Astrocyte (in vitro differentiated cells and primary cell): Measurements from ENCODE around the gene TBC1D2B. TPM values are rescaled to one million over a fixed set of nuclear protein-coding genes. Genes with fewer than 3 reads are reported as not detected.
"Not testable (repeated sequence)": the region's sequence is repeated elsewhere in the genome, so short reads cannot be mapped to it uniquely, and the experiment has no call there.

ENCODE experiments used
- DNase-seq: peaks from one replicate; pipeline ENCODE4 v3.0.0-alpha.2; 2010; ENCODE audit warnings: low read depth
- FAIRE-seq: peaks from 2 replicates; lab custom pipeline; 2011; peaks lifted over from hg19 to GRCh38; lab: Jason Lieb, UNC
- H2AFZ ChIP-seq: 2 replicates; pipeline ENCODE4 v1.6.0; 2012; ENCODE audit warnings: low read depth, low read length, inconsistent platforms
- H3K27ac ChIP-seq: 2 replicates; pipeline ENCODE4 v1.5.1; 2011; ENCODE audit warnings: low read depth, low read length, inconsistent platforms
- H3K27me3 ChIP-seq: 2 replicates; pipeline ENCODE4 v1.6.0; 2011; ENCODE audit warnings: low read length, inconsistent platforms; ENCODE audit not compliant: insufficient read depth
- H3K36me3 ChIP-seq: 2 replicates; pipeline ENCODE4 v1.5.1; 2011; ENCODE audit warnings: low read length, inconsistent platforms; ENCODE audit not compliant: insufficient read depth
- H3K4me1 ChIP-seq: 2 replicates; pipeline ENCODE4 v1.5.1; 2011; ENCODE audit warnings: low read length, inconsistent platforms; ENCODE audit not compliant: insufficient read depth
- H3K4me2 ChIP-seq: 2 replicates; pipeline ENCODE4 v1.6.0; 2012; ENCODE audit warnings: low read length, inconsistent platforms
- H3K4me3 ChIP-seq: 2 replicates; pipeline ENCODE4 v1.5.1; 2011; ENCODE audit warnings: low read depth, mild to moderate bottlenecking, low read length, inconsistent platforms; ENCODE audit not compliant: insufficient read depth
- H3K79me2 ChIP-seq: 2 replicates; pipeline ENCODE4 v1.6.0; 2012; ENCODE audit warnings: mild to moderate bottlenecking, low read length, inconsistent platforms; ENCODE audit not compliant: insufficient read depth
- H3K9ac ChIP-seq: 2 replicates; pipeline ENCODE4 v1.6.0; 2012; ENCODE audit warnings: mild to moderate bottlenecking, low read length, inconsistent platforms
- H3K9me3 ChIP-seq: 2 replicates; pipeline ENCODE4 v1.5.1; 2012; ENCODE audit warnings: low read depth, mild to moderate bottlenecking, low read length, inconsistent platforms; ENCODE audit not compliant: insufficient read depth
- H4K20me1 ChIP-seq: 2 replicates; pipeline ENCODE4 v1.6.0; 2012; ENCODE audit warnings: low read length, inconsistent platforms; ENCODE audit not compliant: insufficient read depth
- H3K27ac Mint-ChIP-seq: one replicate; pipeline ENCODE4 v1.8.0; 2021; ENCODE audit warnings: mild to moderate bottlenecking, mixed read lengths; ENCODE audit not compliant: unreplicated experiment
- H3K27me3 Mint-ChIP-seq: one replicate; pipeline ENCODE4 v1.8.0; 2021; ENCODE audit warnings: low read depth, mixed read lengths; ENCODE audit not compliant: unreplicated experiment
- H3K36me3 Mint-ChIP-seq: one replicate; pipeline ENCODE4 v1.8.0; 2021; ENCODE audit warnings: low read depth, mixed read lengths; ENCODE audit not compliant: unreplicated experiment
- H3K4me1 Mint-ChIP-seq: one replicate; pipeline ENCODE4 v1.8.0; 2021; ENCODE audit warnings: low read depth, mixed read lengths; ENCODE audit not compliant: unreplicated experiment
- H3K4me3 Mint-ChIP-seq: one replicate; pipeline ENCODE4 v1.8.0; 2021; ENCODE audit warnings: mild to moderate bottlenecking, moderate library complexity, mixed read lengths; ENCODE audit not compliant: unreplicated experiment
- H3K9me3 Mint-ChIP-seq: one replicate; pipeline ENCODE4 v1.8.0; 2021; ENCODE audit warnings: mild to moderate bottlenecking, mixed read lengths; ENCODE audit not compliant: unreplicated experiment
- EZH2 ChIP-seq: IDR thresholded peaks from 2 replicates; pipeline ENCODE4 v1.6.1; 2012; ENCODE audit warnings: mild to moderate bottlenecking, low read length, inconsistent platforms; ENCODE audit not compliant: insufficient read depth
- total RNA-seq: library from RNA; stranded (reverse); gene quantifications from 2 replicates; pipeline ENCODE4 v1.2.1, GENCODE V29; 2021
- TF ChIP-seq, protein P1 (sequence below): IDR thresholded peaks from 2 replicates; pipeline ENCODE4 v1.5.1; 2011; ENCODE audit warnings: low read depth, mild to moderate bottlenecking, inconsistent platforms, low read length, moderate library complexity; ENCODE audit not compliant: insufficient read depth

Gene TBC1D2B
- total RNA-seq, 1 donor from 2014 or later, result 21.3 TPM

DNA sequence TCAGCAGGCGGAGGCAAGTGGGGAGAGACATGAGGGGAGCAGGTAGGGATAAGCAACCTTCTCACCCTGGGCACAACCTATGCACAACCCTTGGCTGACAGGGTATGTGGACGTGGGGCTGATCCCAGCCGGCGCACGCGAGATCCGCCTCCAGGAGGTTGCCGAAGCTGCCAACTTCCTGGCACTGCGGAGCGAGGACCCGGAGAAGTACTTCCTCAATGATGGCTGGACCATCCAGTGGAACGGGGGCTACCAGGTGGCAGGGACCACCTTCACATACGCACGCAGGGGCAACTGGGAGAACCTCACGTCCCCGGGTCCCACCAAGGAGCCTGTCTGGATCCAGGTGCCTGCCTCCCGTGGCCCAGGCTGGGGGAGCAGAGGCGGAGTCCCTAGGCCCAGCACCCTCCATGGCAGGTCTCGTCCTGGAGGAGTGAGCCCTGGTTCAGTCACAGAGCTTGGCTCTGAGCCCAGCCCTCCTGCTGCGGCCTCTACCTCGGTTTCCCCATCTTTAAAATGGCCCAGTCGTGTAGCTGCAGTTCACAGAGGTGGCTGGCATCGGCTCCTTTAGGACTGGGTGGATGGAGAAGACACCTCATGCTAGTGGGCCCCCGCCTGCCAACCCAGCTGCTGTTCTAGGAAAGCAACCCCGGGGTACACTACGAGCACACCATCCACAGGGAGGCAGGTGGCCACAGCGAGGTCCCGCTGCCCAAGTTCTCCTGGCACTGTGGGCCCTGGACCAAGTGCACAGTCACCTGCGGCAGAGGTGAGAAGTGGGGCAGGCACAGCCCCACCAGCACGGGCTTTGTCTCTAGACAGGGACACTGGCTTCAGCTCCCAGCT lies 96.0 kb downstream of the TBC1D2B start:
- H3K36me3 ChIP-seq, result no peaks in the 10 kb centered on the region
- no peak overlapping the region for H3K4me3 ChIP-seq
- TF ChIP-seq, protein P1, sequence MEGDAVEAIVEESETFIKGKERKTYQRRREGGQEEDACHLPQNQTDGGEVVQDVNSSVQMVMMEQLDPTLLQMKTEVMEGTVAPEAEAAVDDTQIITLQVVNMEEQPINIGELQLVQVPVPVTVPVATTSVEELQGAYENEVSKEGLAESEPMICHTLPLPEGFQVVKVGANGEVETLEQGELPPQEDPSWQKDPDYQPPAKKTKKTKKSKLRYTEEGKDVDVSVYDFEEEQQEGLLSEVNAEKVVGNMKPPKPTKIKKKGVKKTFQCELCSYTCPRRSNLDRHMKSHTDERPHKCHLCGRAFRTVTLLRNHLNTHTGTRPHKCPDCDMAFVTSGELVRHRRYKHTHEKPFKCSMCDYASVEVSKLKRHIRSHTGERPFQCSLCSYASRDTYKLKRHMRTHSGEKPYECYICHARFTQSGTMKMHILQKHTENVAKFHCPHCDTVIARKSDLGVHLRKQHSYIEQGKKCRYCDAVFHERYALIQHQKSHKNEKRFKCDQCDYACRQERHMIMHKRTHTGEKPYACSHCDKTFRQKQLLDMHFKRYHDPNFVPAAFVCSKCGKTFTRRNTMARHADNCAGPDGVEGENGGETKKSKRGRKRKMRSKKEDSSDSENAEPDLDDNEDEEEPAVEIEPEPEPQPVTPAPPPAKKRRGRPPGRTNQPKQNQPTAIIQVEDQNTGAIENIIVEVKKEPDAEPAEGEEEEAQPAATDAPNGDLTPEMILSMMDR, result no peak
- no peak for TF ChIP-seq EZH2
- no peak overlapping the region for H2AFZ ChIP-seq
- peaks cover 2% of the 10 kb centered on the region for H3K27me3 ChIP-seq
- Mint-ChIP-seq H3K4me3 (no peak overlapping the region), H3K27ac (no peak overlapping the region), H3K36me3 (no peaks in the 10 kb centered on the region), H3K4me1 (no peaks in the 10 kb centered on the region), H3K9me3 (no peaks in the 10 kb centered on the region), H3K27me3 (peaks cover 34% of the 10 kb centered on the region)
- DNase-seq, result no peak
- no peak overlapping the region for H3K9ac ChIP-seq
- no peaks in the 10 kb centered on the region for H3K79me2 ChIP-seq
- H3K4me2 ChIP-seq, result no peak overlapping the region
- H4K20me1 ChIP-seq, result no peaks in the 10 kb centered on the region
- FAIRE-seq, result no peak
- no peaks in the 10 kb centered on the region for H3K9me3 ChIP-seq
- H3K27ac ChIP-seq, result no peak overlapping the region
- H3K4me1 ChIP-seq, result no peaks in the 10 kb centered on the region

GRCh38 chr15:77980674-77981073 lies 96.8 kb downstream of the TBC1D2B start:
- not testable (repeated sequence) for H3K36me3 Mint-ChIP-seq, FAIRE-seq, H3K27ac Mint-ChIP-seq, H3K36me3 ChIP-seq, H4K20me1 ChIP-seq, H3K4me2 ChIP-seq, H3K27ac ChIP-seq, H3K4me3 Mint-ChIP-seq, H3K9me3 ChIP-seq, H3K9ac ChIP-seq, H3K4me1 Mint-ChIP-seq, H3K9me3 Mint-ChIP-seq, H3K79me2 ChIP-seq, H2AFZ ChIP-seq, H3K27me3 ChIP-seq, H3K4me3 ChIP-seq, DNase-seq, H3K4me1 ChIP-seq
- H3K27me3 Mint-ChIP-seq, result peaks cover 33% of the 10 kb centered on the region

DNA sequence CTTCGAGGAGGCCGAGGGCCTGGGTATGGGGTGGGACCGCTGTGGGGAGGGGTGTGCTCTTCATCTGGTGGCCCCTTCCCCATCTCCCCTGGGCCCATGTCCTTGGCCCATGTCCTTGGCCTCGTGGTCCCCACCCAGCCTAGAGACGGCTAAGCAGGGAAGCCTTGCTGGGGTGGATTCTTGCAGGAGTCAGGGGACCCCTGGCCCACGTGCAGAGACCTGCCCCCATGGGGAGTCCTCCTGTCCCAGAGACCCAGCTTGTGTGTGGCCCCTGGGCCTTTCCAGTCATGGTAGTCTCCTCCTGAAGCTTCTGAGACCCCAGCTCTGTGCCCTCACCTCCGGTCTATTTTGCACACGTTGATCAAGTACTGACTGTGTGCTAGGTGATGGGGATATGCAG lies 97.4 kb downstream of the TBC1D2B start:
- Histone ChIP-seq H3K27ac (no peak overlapping the region), H3K9me3 (no peaks in the 10 kb centered on the region), H2AFZ (no peak overlapping the region), H3K36me3 (no peaks in the 10 kb centered on the region), H3K27me3 (peaks cover 2% of the 10 kb centered on the region), H3K79me2 (no peaks in the 10 kb centered on the region), H3K4me3 (no peak overlapping the region), H3K9ac (no peak overlapping the region), H3K4me2 (no peak overlapping the region), H3K4me1 (no peaks in the 10 kb centered on the region), H4K20me1 (no peaks in the 10 kb centered on the region)
- Mint-ChIP-seq H3K36me3 (no peaks in the 10 kb centered on the region), H3K4me3 (no peak overlapping the region), H3K4me1 (no peaks in the 10 kb centered on the region), H3K27ac (no peak overlapping the region), H3K27me3 (peaks cover 32% of the 10 kb centered on the region), H3K9me3 (no peaks in the 10 kb centered on the region)
- FAIRE-seq, result no peak
- TF ChIP-seq, protein P1, result no peak
- no peak for TF ChIP-seq EZH2
- DNase-seq, result no peak

GRCh38 chr15:77979157-77979556 lies 98.4 kb downstream of the TBC1D2B start:
- H3K27ac Mint-ChIP-seq, H3K36me3 Mint-ChIP-seq, H3K4me3 ChIP-seq, DNase-seq, H3K4me1 Mint-ChIP-seq, H3K9ac ChIP-seq, H3K27me3 ChIP-seq, H3K79me2 ChIP-seq, H3K9me3 Mint-ChIP-seq, H3K36me3 ChIP-seq, FAIRE-seq, H4K20me1 ChIP-seq, H3K4me1 ChIP-seq, H3K27ac ChIP-seq, H2AFZ ChIP-seq, H3K9me3 ChIP-seq, H3K4me2 ChIP-seq, H3K4me3 Mint-ChIP-seq: not testable (repeated sequence)
- H3K27me3 Mint-ChIP-seq, result peaks cover 32% of the 10 kb centered on the region

- DNase-seq, H3K9me3 Mint-ChIP-seq, H3K27ac ChIP-seq, H3K4me1 Mint-ChIP-seq, H3K4me2 ChIP-seq, H3K4me3 Mint-ChIP-seq, H3K9ac ChIP-seq, H3K9me3 ChIP-seq, H3K79me2 ChIP-seq, H3K27ac Mint-ChIP-seq, H4K20me1 ChIP-seq, H3K36me3 Mint-ChIP-seq, H3K4me3 ChIP-seq, H3K4me1 ChIP-seq, H3K27me3 ChIP-seq, H2AFZ ChIP-seq, FAIRE-seq, H3K36me3 ChIP-seq: not testable (repeated sequence)
- peaks cover 29% of the 10 kb centered on the region for H3K27me3 Mint-ChIP-seq
Measured at GRCh38 chr15:77978759-77979145, 98.8 kb downstream of the TBC1D2B start.
